GM12892 (cell line): Measurements from ENCODE around the gene CENPS.

Experiments
- POLR2A ChIP-seq: IDR thresholded peaks from 2 replicates; pipeline ENCODE4 v1.6.1; 2011; ENCODE audit warnings: low read depth, low read length, control low read depth
- POLR2AphosphoS5 ChIP-seq: IDR thresholded peaks from 2 replicates; pipeline ENCODE4 v1.6.1; 2011; ENCODE audit warnings: low read depth, low read length, control low read depth
- TAF1 ChIP-seq: IDR thresholded peaks from 2 replicates; pipeline ENCODE4 v1.6.1; 2011; ENCODE audit warnings: low read depth, mild to moderate bottlenecking, control low read depth, low read length, borderline replicate concordance

- no peak for TF ChIP-seq TAF1
- TF ChIP-seq POLR2A = no peak
- TF ChIP-seq POLR2AphosphoS5 = no peak
Measured at GRCh38 chr1:10446790-10447422, 16.7 kb downstream of the CENPS start.
